ENCODE results near the gene CCDC15.

DNA sequence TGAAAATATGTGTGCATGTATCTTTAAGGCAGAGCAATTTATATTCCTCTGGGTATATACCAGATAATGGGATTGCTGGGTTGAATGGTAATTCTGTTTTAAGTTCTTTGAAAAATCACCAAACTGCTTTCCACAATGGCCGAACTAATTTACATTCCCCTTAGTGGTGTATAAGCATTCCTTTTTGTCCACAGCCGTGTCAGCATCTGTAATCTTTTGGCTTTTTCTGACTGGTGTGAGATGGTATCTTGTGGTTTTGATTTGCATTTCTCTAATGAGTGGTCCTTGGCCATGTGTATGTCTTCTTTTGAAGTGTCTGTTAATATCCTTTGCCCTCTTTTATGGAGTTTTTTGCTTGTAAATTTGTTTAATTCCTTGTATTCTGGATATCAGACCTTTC lies 24.3 kb downstream of the CCDC15 start:
- TF ChIP-seq, protein P1, sequence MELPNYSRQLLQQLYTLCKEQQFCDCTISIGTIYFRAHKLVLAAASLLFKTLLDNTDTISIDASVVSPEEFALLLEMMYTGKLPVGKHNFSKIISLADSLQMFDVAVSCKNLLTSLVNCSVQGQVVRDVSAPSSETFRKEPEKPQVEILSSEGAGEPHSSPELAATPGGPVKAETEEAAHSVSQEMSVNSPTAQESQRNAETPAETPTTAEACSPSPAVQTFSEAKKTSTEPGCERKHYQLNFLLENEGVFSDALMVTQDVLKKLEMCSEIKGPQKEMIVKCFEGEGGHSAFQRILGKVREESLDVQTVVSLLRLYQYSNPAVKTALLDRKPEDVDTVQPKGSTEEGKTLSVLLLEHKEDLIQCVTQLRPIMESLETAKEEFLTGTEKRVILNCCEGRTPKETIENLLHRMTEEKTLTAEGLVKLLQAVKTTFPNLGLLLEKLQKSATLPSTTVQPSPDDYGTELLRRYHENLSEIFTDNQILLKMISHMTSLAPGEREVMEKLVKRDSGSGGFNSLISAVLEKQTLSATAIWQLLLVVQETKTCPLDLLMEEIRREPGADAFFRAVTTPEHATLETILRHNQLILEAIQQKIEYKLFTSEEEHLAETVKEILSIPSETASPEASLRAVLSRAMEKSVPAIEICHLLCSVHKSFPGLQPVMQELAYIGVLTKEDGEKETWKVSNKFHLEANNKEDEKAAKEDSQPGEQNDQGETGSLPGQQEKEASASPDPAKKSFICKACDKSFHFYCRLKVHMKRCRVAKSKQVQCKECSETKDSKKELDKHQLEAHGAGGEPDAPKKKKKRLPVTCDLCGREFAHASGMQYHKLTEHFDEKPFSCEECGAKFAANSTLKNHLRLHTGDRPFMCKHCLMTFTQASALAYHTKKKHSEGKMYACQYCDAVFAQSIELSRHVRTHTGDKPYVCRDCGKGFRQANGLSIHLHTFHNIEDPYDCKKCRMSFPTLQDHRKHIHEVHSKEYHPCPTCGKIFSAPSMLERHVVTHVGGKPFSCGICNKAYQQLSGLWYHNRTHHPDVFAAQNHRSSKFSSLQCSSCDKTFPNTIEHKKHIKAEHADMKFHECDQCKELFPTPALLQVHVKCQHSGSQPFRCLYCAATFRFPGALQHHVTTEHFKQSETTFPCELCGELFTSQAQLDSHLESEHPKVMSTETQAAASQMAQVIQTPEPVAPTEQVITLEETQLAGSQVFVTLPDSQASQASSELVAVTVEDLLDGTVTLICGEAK (IDR thresholded peaks at IDR 0.05), result no peak
- TF ChIP-seq, protein P1 (CRISPR knock-in tag; IDR thresholded peaks at IDR 0.05), result no peak
- TF ChIP-seq SSRP1 (CRISPR knock-in tag; IDR thresholded peaks at IDR 0.05), result no peak
- TF ChIP-seq JUND (CRISPR knock-in tag; IDR thresholded peaks at IDR 0.05), result no peak
- TF ChIP-seq ZNF331 (CRISPR knock-in tag; IDR thresholded peaks at IDR 0.05), result no peak
- TF ChIP-seq KAT7 (CRISPR knock-in tag; IDR thresholded peaks at IDR 0.05; ENCODE audit: borderline replicate concordance), result no peak
- no peak for TF ChIP-seq POLR2AphosphoS2 (IDR thresholded peaks at IDR 0.05; ENCODE audit: low read depth, low read length)
- TF ChIP-seq, protein P2, sequence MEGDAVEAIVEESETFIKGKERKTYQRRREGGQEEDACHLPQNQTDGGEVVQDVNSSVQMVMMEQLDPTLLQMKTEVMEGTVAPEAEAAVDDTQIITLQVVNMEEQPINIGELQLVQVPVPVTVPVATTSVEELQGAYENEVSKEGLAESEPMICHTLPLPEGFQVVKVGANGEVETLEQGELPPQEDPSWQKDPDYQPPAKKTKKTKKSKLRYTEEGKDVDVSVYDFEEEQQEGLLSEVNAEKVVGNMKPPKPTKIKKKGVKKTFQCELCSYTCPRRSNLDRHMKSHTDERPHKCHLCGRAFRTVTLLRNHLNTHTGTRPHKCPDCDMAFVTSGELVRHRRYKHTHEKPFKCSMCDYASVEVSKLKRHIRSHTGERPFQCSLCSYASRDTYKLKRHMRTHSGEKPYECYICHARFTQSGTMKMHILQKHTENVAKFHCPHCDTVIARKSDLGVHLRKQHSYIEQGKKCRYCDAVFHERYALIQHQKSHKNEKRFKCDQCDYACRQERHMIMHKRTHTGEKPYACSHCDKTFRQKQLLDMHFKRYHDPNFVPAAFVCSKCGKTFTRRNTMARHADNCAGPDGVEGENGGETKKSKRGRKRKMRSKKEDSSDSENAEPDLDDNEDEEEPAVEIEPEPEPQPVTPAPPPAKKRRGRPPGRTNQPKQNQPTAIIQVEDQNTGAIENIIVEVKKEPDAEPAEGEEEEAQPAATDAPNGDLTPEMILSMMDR (CRISPR knock-in tag; IDR thresholded peaks at IDR 0.05), result no peak
- TF ChIP-seq ZNF616 (CRISPR knock-in tag; IDR thresholded peaks at IDR 0.05; ENCODE audit: low read depth), result no peak
- no peak for TF ChIP-seq HDAC6 (IDR thresholded peaks at IDR 0.05; ENCODE audit: low read depth, low read length)
- no peak for TF ChIP-seq MYC (CRISPR knock-in tag; IDR thresholded peaks at IDR 0.05; ENCODE audit: borderline replicate concordance)

Data from HepG2 (cell line).